ENCODE results near the gene GRK7.

The GRK7 gene

DNA sequence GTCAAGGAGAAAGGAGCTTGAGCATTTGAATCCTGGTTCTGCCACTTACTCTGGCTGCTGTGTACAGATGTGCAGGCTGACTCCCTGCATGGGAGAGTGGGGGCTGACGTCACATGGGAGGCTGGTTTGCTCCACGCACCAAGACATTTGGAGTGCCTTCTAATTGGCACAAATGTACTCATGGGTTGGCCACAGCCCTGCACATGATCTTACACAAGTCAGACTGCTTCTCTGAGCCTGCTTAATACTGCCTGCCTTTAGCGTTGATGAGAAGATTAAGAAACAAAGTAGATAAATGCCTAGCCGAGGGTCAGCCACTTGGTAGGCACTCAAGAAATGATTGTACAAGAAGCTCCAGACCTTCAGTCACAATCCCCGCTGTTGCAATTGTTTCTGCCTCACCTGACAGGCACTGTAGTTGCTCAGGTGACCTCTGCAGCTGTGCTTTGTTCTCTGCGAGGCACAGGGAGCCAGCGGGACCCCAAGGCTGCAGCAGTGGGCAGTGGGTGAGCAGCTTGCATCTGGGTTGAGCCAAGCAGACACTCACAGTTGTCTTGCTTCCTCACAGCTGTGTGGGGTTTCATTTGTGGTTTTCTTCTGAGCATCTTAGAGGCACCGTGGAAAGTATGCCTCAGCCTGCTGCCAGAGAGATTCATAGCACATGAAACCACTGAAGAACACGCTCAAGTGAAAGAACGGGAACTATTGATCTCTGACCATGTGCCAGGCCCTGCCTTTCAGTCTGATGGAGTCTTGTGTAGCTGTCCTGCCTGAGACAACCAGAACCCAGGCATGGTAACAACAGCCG, 33.1 kb downstream of the GRK7 start:
- TF ChIP-seq GATA3 (IDR thresholded peaks at IDR 0.05; ENCODE audit: low read depth, low read length) (no peak), GATA2 (IDR thresholded peaks at IDR 0.05; ENCODE audit: low read depth, low read length) (no peak)

DNA sequence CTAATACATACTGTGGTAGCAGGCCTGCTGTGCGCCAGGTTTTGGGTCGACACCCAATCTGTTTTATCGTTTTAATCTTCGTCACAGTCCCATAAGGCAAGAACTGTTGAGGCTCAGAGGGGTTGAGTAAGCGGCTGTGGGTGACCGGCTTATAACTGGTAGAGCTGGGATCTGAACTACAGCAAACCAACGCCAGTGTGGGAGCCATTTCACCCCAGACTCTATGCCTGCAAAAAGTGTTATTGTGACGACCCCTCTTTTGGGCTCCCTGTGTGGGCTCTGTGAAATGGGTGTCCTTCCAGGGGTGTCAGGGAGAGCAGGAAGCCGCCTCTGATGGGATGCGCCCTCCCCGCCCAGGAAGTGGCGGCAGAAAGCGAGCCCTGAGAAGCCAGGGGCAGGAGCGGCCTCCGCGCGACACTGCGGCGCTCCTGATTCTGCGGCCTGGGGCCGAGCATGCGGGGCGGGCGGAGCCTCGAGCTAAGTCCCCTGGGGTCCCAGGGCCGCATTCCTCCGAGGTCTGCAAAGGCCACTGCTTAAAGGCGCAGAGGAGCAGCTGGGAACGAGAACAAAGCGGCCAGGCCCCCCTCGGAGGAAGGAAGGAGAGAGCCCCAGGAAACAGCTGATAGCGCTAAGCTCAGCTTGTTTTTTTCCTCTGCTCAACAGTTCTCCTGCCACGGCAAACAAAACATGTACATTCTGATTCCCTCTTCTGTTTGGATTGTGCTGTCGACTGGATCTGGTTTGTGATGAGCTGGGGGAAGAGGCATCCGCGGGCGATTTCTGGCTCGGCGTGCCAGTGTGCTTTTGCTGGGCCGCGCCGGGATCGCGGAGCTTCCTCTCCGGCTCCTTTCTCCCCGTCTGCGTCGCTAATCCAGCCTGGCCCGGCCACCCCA, 33.9 kb downstream of the GRK7 start:
- no peak for TF ChIP-seq GATA3 (IDR thresholded peaks at IDR 0.05; ENCODE audit: low read depth, low read length)
- no peak for TF ChIP-seq GATA2 (IDR thresholded peaks at IDR 0.05; ENCODE audit: low read depth, low read length)

DNA sequence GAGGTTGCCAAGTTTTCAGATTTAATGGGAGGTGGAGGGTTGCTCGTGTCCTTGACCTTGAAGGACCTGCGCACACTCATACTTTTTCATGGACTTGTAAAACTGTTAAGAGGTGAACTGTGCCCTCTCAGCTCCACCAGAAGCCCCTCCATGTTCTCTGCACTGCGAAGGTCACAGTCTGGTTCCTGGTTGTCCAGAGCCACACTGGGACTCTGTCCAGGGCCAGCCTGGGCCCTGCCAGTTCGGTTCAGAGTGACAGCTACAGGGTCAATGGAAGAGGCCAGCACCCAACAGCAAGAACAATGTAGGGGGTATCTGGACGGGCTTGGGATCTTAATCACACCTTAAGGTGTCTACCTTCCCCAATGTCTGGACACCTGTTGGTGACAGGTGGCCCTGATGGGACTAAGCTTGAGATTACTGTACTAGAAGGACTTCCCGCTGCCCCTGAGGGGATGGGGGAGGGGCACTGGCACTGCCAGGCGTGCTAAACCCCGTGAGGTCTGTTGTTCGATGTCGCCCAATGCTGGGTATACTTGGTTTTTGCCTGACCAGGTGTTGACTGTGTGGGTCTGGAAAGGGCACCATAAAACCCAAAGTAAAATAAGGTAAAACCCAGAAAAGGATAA, 34.7 kb downstream of the GRK7 start:
- TF ChIP-seq GATA2 (IDR thresholded peaks at IDR 0.05; ENCODE audit: low read depth, low read length) (no peak), GATA3 (IDR thresholded peaks at IDR 0.05; ENCODE audit: low read depth, low read length) (no peak)

DNA sequence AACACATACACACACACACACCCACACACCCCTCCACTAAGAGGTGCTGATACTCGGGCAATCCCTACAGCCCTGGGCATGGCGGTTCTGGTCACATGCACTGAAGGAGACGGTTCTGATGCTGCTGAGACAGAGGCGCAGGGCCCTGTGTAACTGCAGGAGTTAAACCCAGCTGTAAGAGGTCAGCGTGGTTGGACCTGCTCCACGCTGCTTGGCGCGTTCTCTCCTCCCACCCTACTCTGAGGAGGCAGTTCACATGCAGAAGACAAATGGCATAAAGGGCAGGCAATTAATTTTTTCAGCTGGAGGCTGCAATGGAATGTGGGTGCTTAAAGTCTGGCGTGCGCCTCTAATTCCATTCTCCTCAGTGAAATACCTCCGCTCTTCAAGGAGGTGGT, 35.2 kb downstream of the GRK7 start:
- TF ChIP-seq GATA3 (IDR thresholded peaks at IDR 0.05; ENCODE audit: low read depth, low read length) (no peak), GATA2 (IDR thresholded peaks at IDR 0.05; ENCODE audit: low read depth, low read length) (no peak)

DNA sequence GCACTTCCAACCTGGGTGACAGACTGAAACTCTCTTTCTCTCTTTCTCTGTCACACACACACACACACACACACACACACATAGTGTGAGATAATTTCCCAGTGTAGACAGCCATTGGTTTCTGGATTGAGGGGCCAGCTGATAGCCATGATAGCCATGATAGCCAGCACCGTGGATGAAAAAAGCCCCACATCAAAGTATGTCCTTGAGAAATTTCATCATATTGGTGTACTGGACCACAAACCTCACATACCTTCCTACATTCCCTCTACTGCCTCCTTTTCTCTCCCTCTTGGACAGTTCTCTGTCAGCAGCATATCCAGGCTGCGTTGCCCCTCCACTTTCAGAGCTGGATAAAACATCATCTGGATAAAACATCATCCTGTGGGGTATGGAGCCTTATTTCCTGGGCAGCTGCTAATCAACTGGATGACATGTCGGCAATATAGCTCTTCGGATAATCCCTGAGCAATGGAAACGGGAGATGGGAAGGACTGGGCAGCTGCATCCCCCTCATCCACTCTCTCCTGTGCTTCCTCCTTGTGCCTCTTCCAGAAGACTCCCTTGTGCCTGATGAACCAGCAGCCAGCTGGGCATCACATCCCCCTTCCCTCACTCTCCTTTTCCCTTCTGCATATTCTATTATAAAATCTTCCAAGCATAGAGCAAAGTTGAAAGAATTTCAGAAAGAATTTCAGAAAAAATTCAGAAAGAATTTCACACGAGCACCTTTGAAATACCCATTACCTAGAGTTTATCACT, 39.3 kb downstream of the GRK7 start:
- no peak for TF ChIP-seq GATA3 (IDR thresholded peaks at IDR 0.05; ENCODE audit: low read depth, low read length)
- no peak for TF ChIP-seq GATA2 (IDR thresholded peaks at IDR 0.05; ENCODE audit: low read depth, low read length)

DNA sequence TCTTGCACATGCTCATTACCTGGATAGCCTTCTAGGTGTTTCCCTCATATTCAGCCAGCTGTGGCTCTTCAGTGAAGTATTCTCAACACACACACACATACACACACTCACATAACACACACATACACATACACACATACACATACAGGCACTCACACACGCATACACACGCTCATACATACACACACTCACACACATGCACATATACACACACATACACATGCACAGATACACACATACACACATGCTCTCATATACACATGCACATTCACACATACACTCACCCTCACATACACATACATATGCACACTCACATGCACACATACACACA, 41.2 kb downstream of the GRK7 start:
- no peak for TF ChIP-seq GATA2 (IDR thresholded peaks at IDR 0.05; ENCODE audit: low read depth, low read length)
- no peak for TF ChIP-seq GATA3 (IDR thresholded peaks at IDR 0.05; ENCODE audit: low read depth, low read length)

DNA sequence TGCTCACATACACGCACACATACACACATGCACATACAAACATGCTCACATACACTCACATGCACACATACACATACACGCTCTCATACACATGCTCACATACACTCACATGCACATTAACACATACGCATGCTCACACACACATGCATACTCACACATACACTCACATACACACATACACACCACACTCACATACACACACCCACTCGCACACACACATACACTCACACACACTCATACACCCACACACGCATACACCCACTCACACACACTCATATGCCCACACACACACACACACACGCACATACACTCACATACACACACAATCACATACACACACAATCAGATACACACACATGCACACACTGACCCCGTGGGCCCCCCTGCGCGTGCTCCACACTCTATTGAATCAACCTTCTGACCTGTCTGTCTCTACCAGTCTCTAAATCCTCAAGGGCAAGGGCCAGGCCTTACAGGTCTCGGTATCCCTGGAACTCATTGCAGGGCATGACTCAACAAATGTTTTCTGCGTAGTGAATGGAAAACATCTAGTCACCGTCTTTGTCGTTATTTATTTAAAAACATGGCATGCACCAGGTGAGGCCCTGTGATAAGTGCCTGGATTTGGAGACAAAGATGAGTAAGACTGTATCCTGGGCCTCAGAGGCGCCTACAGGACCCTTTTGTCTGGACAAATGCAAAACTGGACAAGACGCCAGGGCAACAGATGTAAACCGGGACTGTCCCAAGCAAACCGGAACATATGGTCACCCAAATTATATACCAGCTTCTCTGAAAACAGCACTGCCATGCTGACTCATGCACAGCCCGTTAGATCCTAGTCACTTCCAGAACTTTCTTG, 41.8 kb downstream of the GRK7 start:
- no peak for TF ChIP-seq GATA2 (IDR thresholded peaks at IDR 0.05; ENCODE audit: low read depth, low read length)
- TF ChIP-seq GATA3 (IDR thresholded peaks at IDR 0.05; ENCODE audit: low read depth, low read length): no peak

DNA sequence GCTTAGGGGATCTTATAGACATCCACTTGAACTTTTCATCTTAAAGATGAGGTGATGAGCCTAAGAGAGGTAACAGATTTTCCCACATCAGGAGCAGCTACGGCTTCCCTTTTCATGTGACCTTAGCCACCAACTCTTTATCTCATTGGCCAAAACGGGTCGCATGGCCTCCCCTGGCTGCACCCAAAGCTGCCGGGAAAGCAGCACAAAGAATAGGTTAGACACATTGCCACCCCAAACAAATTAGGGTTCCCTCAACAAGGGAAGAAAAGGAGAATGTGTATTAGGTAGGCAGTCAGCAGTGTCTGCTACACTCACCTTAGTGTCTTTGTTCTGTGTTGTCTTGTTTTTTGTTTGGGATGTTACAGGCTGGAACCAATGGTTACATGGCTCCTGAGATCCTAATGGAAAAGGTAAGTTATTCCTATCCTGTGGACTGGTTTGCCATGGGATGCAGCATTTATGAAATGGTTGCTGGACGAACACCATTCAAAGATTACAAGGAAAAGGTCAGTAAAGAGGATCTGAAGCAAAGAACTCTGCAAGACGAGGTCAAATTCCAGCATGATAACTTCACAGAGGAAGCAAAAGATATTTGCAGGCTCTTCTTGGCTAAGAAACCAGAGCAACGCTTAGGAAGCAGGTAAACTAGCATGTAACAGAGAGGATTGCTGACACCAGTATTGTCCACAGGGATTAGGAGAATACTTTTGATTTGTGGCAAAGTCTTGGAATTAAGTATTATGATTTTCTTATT, 44.2 kb downstream of the GRK7 start:
- no peak for TF ChIP-seq GATA2 (IDR thresholded peaks at IDR 0.05; ENCODE audit: low read depth, low read length)
- TF ChIP-seq GATA3 (IDR thresholded peaks at IDR 0.05; ENCODE audit: low read depth, low read length): no peak

DNA sequence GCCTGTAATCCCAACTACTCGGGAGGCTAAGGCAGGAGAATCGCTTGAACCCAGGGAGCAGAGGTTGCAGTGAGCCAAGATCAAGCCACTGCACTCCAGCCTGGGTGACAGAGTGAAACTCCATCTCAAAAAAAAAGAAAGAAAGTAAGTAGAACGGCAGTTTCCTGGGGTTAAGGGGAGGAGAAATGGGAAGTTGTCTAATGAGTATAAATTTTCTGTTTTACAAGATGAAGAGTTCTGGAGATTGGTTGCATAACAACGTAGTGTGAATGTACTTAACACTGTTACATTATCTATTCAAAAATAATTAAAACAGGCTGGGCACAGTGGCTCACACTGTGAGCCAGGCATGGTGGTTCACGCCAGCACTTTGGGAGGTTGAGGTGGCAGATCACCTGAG, 45.4 kb downstream of the GRK7 start:
- TF ChIP-seq GATA3 (IDR thresholded peaks at IDR 0.05; ENCODE audit: low read depth, low read length) (no peak), GATA2 (IDR thresholded peaks at IDR 0.05; ENCODE audit: low read depth, low read length) (no peak)

DNA sequence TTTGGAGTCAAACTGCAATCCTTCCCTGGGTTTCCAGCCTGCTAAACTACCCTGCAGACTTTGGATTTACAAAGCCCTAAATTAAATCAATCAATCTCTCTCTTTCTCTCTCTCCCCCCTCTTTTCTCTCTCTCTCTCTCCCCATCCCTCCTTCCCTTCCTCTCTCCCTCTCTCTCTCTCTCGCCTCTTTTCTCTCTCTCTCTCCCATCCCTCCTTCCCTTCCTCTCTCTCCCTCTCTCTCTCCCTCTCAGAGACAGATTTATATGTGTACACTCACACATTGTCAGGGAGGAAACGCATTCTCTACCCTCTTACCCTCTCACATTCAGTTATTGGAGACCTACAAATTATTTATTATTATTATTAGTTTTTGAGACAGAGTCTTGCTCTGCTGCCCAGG, 47.0 kb downstream of the GRK7 start:
- TF ChIP-seq GATA3 (IDR thresholded peaks at IDR 0.05; ENCODE audit: low read depth, low read length): no peak
- TF ChIP-seq GATA2 (IDR thresholded peaks at IDR 0.05; ENCODE audit: low read depth, low read length): no peak

DNA sequence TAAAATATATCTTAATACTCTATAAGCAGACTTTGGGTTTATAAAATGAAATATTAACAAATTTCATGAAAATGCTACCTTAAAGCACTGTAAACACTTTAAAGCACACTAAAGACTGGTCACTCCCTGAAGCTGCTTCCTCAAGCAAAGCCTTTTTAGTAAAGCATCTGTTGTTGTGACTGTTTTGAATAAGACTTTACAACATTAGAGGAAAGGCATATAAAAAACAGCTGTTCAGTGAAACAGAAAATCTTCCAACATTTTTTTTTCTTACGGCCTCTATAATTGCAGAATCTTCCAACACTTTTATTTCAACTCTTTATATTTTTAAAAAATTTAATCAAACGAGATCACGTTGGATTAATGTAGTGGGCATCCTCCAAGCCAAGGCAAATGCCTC, 48.1 kb downstream of the GRK7 start:
- TF ChIP-seq GATA2 (IDR thresholded peaks at IDR 0.05; ENCODE audit: low read depth, low read length) (no peak), GATA3 (IDR thresholded peaks at IDR 0.05; ENCODE audit: low read depth, low read length) (no peak)

DNA sequence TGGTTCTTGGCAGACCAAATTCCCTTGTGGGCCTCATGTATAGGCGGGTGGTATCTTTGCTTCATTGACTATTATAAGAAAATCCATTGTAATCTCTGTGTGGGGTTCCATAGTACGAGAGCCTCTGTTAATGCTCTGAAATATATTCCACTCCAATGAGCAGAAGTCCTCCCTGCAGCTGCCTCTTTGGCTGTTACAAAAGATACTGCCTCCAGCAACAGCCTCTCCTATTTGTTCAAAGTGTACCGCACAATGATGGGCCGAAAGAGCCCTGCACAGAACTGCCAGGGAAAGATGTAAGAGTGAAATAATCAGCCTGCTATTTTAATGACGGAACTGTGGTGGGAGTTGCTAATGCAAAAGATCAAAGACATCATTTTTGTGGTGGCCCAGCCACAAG, 48.9 kb downstream of the GRK7 start:
- no peak for TF ChIP-seq GATA2 (IDR thresholded peaks at IDR 0.05; ENCODE audit: low read depth, low read length)
- TF ChIP-seq GATA3 (IDR thresholded peaks at IDR 0.05; ENCODE audit: low read depth, low read length): no peak

Data from SH-SY5Y (cell line).